NCI-H82 treated with DMSO at 0.1 percent for 48 hours (cell line): ENCODE results near the gene ARHGEF4.
"Not testable (repeated sequence)": the region's sequence is repeated elsewhere in the genome, so short reads cannot be mapped to it uniquely, and the experiment has no call there.

Experiments
- DNase-seq: peaks from one replicate; lab custom pipeline; 2025; ENCODE audit not compliant: unreplicated experiment; lab: John Stamatoyannopoulos, UW

The ARHGEF4 gene

GRCh38 chr2:130882991-130883390, 46.3 kb downstream of the ARHGEF4 start:
- DNase-seq = no peak

DNA sequence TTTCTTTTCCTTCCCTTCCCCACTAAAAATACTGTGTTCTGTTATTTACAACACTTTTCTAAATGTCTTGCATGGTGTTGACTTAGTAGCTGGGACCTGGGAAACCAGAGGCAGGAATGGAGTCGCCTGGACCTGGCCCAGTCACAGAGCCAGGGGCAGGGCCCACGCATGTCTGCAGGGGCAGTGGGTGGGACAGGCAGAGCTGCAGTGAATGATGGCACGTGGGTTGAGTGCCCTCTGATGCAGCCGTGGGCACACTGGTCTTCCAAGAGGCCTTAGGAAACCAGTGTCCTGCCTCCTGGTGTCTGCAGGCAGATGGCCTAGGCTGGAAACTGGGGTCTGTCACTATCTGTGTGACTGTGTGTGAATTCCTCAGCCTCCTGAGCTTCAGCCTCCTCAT, 46.8 kb downstream of the ARHGEF4 start:
- no peak for DNase-seq

GRCh38 chr2:130884013-130884412, 47.3 kb downstream of the ARHGEF4 start:
- DNase-seq = no peak

GRCh38 chr2:130884503-130884902, 47.8 kb downstream of the ARHGEF4 start:
- DNase-seq = no peak

DNA sequence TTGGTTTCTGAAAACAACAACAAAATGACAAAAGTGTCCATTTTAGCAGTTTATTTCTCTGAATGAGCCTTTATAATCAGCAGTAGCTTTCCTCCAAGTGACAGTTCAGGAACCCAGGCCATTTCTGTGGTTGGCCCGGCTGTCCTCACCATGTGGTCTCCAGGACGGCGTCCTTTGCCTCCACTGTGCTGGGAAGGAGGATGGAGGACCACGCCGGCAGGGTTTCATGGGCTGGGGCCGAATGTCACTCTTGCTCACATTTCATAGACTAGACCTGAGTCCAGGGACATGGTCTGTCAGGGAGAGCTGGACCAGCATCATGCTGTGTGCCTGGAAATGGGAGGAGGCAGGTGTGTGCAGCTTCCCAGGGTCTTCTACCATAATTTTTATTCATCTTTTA, 50.9 kb downstream of the ARHGEF4 start:
- DNase-seq = no peak

GRCh38 chr2:130890941-130891669, 54.4 kb downstream of the ARHGEF4 start:
- no peak for DNase-seq

- DNase-seq = no peak
These were observed 55.3 kb downstream of the ARHGEF4 start for GRCh38 chr2:130891966-130892365.

DNA sequence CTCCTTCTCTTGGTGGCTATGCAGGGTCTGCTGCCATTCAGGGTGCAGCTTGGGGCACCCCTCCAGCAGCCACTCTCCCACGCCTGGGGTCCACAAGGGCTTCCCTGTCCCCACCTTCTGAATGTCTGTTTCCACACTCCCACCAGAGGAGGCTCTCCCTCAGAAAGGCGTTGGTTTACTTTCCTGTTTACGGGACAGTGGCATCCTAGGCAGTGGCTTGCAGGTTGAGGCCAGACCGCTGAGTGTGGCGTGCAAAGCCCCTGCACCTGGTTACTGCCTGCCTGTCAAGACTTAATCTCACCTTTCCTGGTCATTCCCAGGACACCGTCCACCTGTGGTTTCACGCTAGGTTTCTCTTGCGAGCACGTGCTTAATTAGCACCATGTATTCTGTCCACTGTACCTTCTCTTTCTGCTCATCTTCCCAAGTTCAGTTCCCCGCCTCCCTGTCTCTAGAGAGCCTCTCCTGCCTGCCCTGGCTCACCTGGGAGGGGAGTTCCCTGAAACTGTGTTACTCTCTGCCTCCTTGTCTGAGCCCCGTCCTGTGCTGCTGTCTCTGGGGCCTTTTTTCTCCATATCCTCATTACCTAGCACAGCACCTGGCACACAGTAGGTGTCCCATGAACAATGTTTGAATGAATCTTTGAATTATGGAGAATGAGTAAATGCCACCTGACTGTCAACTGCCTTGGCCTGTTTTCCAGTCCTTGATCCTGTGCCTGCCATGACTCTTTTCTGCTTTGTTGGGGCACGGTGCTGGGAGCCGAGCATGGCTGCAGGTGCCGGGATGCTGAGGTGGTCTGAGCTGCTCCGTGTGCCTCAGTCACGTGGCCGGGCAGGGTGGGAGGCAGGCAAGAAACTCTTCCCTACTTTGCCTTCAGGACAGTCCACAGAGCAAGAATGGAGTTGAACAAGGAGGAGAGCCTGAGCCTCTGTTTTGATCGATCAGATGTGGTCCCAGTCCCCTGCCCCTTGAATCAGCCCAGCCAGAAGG, 56.4 kb downstream of the ARHGEF4 start:
- no peak for DNase-seq

DNA sequence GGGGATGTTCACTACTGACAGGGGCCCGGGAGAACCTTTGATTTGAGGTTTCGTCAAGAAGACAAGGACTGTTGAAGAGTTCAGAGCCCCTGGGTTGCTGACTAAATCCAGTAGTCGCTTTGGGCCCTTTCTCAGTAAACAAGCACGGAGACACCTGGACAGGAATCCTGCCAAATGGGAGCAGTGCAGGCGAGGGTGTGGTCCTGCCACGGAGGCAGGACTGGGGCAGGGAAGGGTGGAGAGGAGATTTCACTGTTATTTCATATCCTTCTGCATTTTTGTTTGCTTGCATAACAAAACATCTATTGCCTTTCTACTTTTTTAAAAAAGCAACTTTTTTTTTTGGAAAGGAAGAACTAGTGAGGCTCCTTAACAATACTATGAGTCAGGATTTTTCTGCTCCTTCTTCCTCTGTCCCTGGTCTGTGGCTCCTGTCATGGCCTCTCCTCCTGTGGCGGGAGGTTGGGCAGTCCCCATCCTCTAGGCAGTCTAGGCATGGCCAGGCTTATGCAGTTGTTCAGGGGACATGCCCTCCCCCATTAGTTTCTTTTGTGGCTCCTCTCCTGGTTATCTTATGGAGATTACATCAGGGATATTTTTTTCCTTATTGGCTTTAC, 57.7 kb downstream of the ARHGEF4 start:
- DNase-seq = no peak

DNA sequence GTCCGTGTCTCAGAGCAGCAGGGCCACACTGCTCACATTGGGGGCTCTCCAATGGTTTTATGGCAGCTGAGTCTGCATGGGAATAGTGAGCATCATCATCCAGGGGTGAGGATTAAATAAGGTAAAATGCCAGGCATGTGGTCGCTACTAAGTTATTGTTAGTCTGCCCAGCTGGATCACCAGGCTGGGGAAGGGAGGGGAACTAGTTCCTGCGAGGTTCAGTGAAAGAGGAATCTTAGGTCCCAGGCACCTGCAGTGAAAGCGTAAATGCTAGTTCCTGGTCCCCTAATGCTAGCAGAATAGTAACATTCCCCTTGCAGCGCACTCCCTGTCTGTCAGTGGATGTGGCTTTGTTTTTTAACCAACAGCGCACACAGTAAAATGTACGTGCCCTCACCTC, 60.1 kb downstream of the ARHGEF4 start:
- no peak for DNase-seq

DNA sequence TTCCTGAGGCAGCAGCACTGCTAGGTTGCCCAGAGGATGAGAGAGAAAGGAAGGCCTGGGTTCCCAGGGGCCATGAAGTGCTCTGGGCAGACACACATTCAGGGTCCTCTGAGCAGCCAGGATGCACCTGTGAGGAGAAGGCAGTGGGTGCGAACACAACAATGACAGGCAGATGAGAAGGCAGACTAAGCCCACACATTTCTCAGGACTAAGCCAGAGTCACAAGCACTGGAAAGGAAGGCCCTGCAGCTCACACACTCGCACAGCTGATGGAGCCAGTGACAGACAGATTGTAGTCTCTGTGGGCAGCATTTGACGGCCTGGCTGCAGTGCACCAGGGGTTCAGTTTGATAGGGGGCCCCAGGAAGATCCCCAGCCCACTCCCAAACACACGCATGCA, 61.8 kb downstream of the ARHGEF4 start:
- no peak for DNase-seq

- no peak for DNase-seq
These were observed 62.6 kb downstream of the ARHGEF4 start for GRCh38 chr2:130899306-130899705.

- DNase-seq = no peak
These were observed 64.3 kb downstream of the ARHGEF4 start for GRCh38 chr2:130901061-130901460.

DNA sequence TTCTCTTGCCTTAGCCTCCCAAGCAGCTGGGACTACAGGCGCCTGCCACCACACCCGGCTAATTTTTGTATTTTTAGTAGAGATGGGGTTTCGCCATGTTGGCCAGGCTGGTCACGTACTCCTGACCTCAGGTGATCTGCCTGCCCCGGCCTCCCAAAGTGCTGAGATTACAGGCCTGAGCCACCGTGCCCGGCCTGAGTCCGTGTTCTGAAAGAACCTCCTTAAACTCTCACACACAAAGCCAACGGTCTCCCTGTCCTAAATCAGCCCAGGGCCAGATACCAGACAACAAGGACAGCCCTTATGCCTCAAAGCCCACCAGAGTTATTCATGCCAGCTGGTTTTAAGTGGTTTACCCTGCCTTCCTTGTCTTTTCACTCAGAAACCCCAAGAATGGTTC, 64.9 kb downstream of the ARHGEF4 start:
- DNase-seq = not testable (repeated sequence)

DNA sequence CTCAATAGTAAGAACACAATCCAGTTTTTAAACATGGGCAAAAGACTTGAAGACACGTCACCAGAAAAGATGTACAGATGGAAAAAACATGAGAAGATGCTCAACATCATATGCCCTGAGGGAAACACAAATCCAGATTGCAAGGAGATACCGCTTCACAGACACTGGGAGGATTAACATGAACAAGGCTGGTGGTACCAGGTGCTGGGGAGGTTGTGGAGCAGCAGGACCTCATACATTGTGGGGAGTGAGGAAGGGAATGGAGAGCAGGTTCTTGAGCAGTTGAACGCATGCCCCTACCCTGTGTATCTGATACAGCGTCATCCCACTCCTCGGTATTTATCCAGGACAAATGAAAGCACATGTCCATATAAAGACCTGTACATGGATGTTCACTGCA, 72.1 kb downstream of the ARHGEF4 start:
- DNase-seq = no peak

DNA sequence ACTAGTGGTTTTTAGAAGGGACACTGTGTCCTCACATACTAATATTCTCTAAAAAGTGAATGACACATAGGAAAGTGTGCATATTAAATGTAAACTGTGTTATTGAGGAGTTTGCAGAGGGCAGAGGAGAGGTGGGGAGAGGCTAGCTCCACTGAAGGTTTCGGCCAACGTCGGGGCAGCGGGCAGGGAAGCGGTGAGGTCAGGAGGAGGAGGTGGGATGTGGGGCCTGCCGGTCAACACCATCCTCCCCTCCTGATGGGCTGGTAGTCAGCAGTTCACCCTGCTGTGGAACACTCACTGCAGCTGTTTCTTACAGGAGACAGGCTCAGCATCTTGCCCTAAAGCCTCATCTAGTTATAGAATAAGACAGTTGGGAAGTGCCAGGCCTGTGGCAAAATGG, 74.2 kb downstream of the ARHGEF4 start:
- DNase-seq = no peak

DNA sequence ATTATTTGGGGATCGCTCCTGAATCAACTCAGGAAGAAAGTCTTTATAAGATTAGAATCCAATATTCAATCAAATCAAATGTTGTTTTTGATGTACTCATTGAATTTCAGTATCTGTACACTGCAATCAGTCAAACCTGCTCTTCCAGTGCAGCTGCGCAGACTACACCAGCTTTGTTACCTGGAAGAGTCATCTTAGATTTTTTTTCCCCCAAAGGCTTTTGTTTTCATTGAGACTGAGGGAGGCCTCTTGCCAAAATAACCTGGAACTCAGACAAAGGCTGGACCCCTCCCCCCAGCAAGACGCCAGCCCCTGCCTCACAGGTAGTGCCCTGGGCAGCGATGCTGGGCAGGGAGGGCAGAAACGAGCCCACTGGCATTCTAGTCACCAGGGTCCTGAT, 74.8 kb downstream of the ARHGEF4 start:
- DNase-seq = no peak

DNA sequence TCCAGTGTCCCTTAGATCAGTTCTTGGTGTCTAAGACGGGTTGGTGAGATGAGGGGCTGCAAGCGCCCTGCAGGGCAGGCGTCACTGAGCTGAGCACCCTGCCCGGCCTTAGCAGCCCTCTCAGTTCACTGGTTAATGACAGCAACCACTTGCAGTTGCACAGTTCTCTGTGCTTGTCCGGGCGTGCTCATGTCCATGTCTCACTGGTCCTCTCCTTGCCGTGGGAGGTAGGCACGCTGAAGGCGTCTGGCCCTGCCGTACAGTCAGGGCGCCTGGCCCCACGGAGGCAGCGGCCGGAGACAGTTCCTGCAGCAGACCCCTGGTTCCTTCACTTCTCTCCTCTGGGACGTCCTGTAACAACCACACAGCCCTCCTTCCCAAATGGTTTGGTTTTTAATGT, 75.3 kb downstream of the ARHGEF4 start:
- DNase-seq = no peak

DNA sequence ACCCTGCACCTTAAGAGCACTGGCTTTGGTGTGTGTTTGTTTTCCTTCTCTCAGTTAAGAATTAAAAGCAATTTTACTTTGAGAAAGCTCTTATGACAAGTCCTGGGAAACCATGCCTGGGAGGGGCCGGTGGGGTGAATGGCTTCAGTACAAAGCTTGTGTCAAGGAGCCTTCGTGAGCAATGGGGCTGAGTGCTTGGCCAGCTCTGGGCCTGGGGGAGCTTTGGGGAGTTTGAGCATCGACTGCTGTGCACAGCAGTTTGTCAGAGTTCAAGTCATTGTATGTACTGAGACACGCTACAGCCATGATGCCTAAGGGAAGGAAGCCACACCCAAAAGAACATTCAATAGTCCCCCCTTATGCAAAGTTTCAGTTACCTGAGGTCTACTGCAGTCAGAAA, 75.8 kb downstream of the ARHGEF4 start:
- DNase-seq = no peak

GRCh38 chr2:130913891-130914290, 77.2 kb downstream of the ARHGEF4 start:
- DNase-seq = no peak

DNA sequence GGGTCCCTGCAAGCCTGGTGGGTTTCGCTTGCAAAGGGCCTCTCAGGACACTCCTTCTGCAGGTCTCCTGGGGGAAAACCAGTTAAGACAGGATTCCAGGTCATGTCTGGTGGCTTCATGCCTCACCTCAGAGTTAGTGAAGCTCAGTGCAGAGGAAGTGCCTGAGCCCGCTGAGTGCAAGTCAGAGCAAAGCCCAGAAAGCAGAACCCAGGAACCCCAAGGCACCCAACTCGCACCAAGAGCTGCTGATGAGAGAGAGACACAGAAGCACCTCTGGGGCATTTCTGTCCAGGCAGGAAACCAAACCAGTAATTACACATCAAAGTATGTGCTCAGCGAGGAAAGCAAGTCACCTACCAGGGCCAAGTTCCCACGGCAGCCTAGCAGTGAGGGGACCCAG, 78.4 kb downstream of the ARHGEF4 start:
- no peak for DNase-seq
